ENCODE measurements around the gene TCF15.
"Not testable (repeated sequence)": the region's sequence is repeated elsewhere in the genome, so short reads cannot be mapped to it uniquely, and the experiment has no call there.

- TF ChIP-seq CTCF (IDR thresholded peaks at IDR 0.05; ENCODE audit: low read length); EZH2 (IDR thresholded peaks at IDR 0.05; ENCODE audit: borderline replicate concordance, low read length): not testable (repeated sequence)
Observed at GRCh38 chr20:642013-642397, 31.9 kb upstream of the TCF15 start.

Data from OCI-LY1 (cell line).